ENCODE results near the gene KIRREL3.

DNA sequence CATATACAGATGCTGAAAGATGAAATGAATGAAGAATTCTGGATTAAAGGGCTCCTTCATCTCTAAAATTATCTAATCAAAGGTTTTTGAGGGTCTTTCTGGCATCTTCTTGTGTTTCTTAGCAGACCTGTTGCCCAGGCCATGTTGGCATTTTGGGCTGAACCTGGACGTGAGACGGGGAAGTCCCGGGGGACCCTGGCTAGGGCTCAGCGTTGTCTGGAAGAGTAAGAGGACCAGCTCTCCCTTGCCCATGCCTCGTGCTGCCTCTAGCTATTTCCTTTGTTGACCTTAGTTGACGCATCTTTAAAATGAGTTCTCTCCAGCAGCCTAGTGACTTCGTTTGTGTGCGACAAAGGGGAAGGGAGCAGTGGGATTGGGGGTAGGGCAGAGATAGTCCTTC, 492.9 kb downstream of the KIRREL3 start:
- TF ChIP-seq CTCF (IDR thresholded peaks at IDR 0.05) = no peak
- TF ChIP-seq EP300 (IDR thresholded peaks at IDR 0.05) = no peak
- TF ChIP-seq POLR2A (IDR thresholded peaks at IDR 0.05) = no peak

Measured in ovary (tissue), 3 donors.